Psoas muscle (tissue), 8 donors: ENCODE results near the gene LRRC4C. TPM values are rescaled to one million over a fixed set of nuclear protein-coding genes. Genes with fewer than 3 reads are reported as not detected.

Source experiments
- ATAC-seq, 4 donors: fragments of 200-7000 bp; cut with Tn5 transposase; one replicate each; pipeline ENCODE4 v1.9.1; 2020; ENCODE audit warnings: moderate library complexity in 3 of 4, mild to moderate bottlenecking in 2 of 4
- DNase-seq, 2 donors: peaks; one replicate each; pipeline ENCODE4 v3.0.0-alpha.2; 2020
- H3K27ac ChIP-seq: fragments of 200-600 bp; one replicate; pipeline ENCODE4 v1.8.0; 2022
- H3K27me3 ChIP-seq, 3 donors: fragments of 200-600 bp in 1 of 3; one replicate each; pipeline versions ENCODE4 v1.6.1 to v1.8.0; 2013 to 2022; ENCODE audit warnings: low read length in 2 of 3, mild to moderate bottlenecking in 2 of 3, moderate library complexity in 1 of 3; ENCODE audit not compliant: insufficient read depth in 3 of 3
- H3K36me3 ChIP-seq, 2 donors: fragments of 200-600 bp in 1 of 2; one replicate each; pipeline versions ENCODE4 v1.6.1 to v1.8.0; 2013 to 2022; ENCODE audit warnings: low read depth in 1 of 2, mild to moderate bottlenecking in 1 of 2, moderate library complexity in 1 of 2; ENCODE audit not compliant: insufficient read depth in 1 of 2
- H3K4me1 ChIP-seq: fragments of 200-600 bp; one replicate; pipeline ENCODE4 v1.8.0; 2022
- H3K4me3 ChIP-seq: fragments of 200-600 bp; one replicate; pipeline ENCODE4 v1.8.0; 2022; ENCODE audit warnings: mild to moderate bottlenecking
- H3K9me3 ChIP-seq: fragments of 200-600 bp; one replicate; pipeline ENCODE4 v1.8.0; 2022
- WGBS, 3 donors: extraction: QIAGEN DNeasy Blood & Tissue Kit; methylation state at CpG; one replicate each; pipeline versions ENCODE4 v1.1.6 to v1.1.7; 2013; 5-methylcytosine and 5-hydroxymethylcytosine counted together
- intact Hi-C, 2 donors: fragments of 100-400 bp; cut with DNase I; formaldehyde crosslinking; loops; one replicate each; pipeline versions ENCODE4 v1.11.0 to v1.14.2; 2022
- polyA plus RNA-seq, 3 donors: library from polyadenylated mRNA; stranded (reverse); fragments of 200-250 nt; gene quantifications; one replicate each; pipeline ENCODE4 v1.2.3, GENCODE V29; 2013
- total RNA-seq, 4 donors: library from RNA; stranded (reverse); fragmentation: NEBNext Ultra II Directional in 2 of 4; extraction: Animal tissue kit (Norgen Biotek cat#: 25700) in 2 of 4; gene quantifications; one replicate each; pipeline versions ENCODE4 v1.2.1 to v1.2.4, GENCODE V29; 2021 to 2023
- TF ChIP-seq, protein P1 (sequence below): fragments of 200-600 bp; IDR thresholded peaks from one replicate; pipeline ENCODE4 v1.8.0; 2022; ENCODE audit warnings: antibody characterized with exemption
- donor health status: healthy with polysubstance abuse.
- donor health status: DM: no; HTN: no; CAD: no; lungs with moderate emphysema.
- donor health status: Bipolar disorder and iron deficiency.
- donor health status: healthy.
- donor health status: DM: yes; HTN: yes; CAD: no.
- donor health status: DM: no; HTN: no; CAD: no.
- donor health status: DM: no; HTN: no; CAD: no.
- donor health status: DM: yes; HTN: yes; CAD: no.

Gene LRRC4C
- total and polyA plus RNA-seq, 7 donors: 0.04 to 0.34 (median 0.12) TPM; not detected in 1

DNA sequence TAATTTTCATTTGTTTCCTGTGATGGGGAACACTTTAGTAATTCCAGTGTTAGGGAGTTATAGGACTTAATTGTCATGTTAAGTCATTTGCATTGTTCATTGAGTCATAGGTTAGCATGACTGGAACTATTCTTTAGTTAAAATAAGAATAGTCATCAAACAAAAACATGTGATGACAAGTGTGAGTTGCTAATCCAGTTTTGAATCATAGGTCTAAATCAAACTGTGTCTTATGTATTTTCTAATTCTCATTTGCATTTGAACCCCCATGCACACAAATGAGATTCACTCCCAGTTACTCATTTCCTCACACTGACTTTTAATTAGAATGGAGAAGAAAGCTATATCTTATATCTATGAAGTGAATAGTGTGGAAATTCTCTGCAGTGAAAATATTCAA, 405.6 kb downstream of the LRRC4C start:
- TF ChIP-seq, protein P1, sequence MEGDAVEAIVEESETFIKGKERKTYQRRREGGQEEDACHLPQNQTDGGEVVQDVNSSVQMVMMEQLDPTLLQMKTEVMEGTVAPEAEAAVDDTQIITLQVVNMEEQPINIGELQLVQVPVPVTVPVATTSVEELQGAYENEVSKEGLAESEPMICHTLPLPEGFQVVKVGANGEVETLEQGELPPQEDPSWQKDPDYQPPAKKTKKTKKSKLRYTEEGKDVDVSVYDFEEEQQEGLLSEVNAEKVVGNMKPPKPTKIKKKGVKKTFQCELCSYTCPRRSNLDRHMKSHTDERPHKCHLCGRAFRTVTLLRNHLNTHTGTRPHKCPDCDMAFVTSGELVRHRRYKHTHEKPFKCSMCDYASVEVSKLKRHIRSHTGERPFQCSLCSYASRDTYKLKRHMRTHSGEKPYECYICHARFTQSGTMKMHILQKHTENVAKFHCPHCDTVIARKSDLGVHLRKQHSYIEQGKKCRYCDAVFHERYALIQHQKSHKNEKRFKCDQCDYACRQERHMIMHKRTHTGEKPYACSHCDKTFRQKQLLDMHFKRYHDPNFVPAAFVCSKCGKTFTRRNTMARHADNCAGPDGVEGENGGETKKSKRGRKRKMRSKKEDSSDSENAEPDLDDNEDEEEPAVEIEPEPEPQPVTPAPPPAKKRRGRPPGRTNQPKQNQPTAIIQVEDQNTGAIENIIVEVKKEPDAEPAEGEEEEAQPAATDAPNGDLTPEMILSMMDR: no peak
- ATAC-seq: no peak
- Histone ChIP-seq H3K4me3 (no peak overlapping the region), H3K27ac (no peak overlapping the region), H3K9me3 (no peaks in the 10 kb centered on the region), H3K36me3 (no peaks in the 10 kb centered on the region), H3K27me3 (no peaks in the 10 kb centered on the region), H3K4me1 (no peaks in the 10 kb centered on the region)
- DNase-seq: no peak
- intact Hi-C loops: no loop called here

DNA sequence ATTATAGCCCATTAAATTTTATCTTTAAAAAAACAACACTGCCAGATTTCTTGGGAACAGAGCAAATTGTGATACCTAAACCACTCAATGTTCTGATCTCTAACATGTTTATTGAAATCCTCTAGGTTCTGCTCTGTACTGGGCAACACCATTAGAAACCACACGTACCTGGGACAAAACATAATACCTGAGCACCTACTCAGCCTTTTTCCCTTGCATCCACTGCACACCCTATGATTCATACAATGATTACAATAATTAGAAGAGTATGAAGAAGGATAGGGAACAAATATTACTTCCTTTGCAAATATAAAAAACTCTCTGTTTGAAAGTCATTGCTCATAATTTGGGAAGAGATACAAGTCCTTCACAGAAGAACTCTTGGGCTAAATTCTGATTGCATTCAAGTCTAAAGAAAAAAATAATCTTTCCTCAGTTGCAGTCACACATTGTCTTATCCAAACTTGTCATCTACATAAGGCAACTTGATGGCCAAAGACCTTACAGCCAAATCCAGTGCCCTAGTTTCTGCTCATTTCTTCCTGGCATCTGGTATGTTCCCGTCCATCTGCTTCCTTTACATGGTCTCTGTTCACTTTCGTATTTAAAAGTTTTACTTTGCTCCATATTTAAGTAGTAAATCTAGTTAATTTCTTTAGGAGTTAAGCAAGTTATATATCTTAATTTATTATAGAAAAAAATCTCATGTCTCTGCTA, 407.4 kb downstream of the LRRC4C start:
- Histone ChIP-seq H3K4me3 (no peak overlapping the region), H3K9me3 (no peaks in the 10 kb centered on the region), H3K36me3 (no peaks in the 10 kb centered on the region), H3K27me3 (no peaks in the 10 kb centered on the region), H3K4me1 (no peaks in the 10 kb centered on the region), H3K27ac (no peak overlapping the region)
- no peak for ATAC-seq
- intact Hi-C loops: no loop called here
- TF ChIP-seq, protein P1: no peak
- WGBS, 3 donors: 65 to 78% (median 74%) methylated on average over 3 of the region's 3 CpGs
- DNase-seq: no peak

DNA sequence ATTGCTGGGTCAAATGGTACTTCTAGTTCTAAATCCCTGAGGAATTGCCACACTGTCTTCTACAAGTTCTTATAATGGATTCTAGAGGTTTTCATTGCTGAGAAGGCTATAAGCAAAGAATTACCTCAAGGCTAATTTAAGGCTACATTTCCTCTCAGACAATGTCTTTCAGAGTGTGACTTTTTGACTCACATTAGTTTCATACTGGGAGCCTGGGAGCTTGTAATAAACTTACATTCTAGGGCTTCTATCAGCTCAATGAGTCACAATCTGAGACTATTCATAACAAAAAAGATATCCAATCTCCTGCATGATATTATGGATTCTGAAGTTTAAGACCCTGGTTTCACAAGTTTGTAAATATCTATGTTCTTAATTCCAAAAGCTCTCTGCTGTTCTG, 408.7 kb downstream of the LRRC4C start:
- Histone ChIP-seq H3K4me3 (no peak overlapping the region), H3K4me1 (no peaks in the 10 kb centered on the region), H3K27me3 (no peaks in the 10 kb centered on the region), H3K9me3 (no peaks in the 10 kb centered on the region), H3K36me3 (no peaks in the 10 kb centered on the region), H3K27ac (no peak overlapping the region)
- intact Hi-C loops: no loop called here
- ATAC-seq (no peak), DNase-seq (no peak)
- TF ChIP-seq, protein P1: no peak

DNA sequence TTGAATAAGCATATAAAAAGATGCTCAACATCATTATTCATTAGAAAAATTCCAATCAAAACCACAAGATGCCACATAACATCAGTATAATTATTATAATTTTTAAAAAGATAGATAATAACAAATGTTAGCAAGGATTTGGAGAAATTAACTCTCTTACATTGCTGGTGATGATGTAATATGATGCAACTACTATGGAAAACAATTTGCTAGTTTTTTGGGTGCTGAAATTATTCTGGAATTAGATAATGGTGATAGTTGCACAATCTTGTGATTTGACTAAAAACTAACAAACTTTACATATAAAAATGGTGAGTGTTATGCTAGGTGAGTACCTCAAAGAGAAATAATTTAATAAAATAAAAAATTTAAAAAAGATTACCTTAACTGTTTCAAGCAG, 412.2 kb downstream of the LRRC4C start:
- H3K27ac ChIP-seq: no peak overlapping the region
- H3K4me1 ChIP-seq: no peaks in the 10 kb centered on the region
- intact Hi-C loops: no loop called here
- TF ChIP-seq, protein P1: no peak
- DNase-seq (no peak), ATAC-seq (no peak)
- H3K27me3 ChIP-seq: no peaks in the 10 kb centered on the region
- H3K4me3 ChIP-seq: no peak overlapping the region
- H3K9me3 ChIP-seq: no peaks in the 10 kb centered on the region
- no peaks in the 10 kb centered on the region for H3K36me3 ChIP-seq

DNA sequence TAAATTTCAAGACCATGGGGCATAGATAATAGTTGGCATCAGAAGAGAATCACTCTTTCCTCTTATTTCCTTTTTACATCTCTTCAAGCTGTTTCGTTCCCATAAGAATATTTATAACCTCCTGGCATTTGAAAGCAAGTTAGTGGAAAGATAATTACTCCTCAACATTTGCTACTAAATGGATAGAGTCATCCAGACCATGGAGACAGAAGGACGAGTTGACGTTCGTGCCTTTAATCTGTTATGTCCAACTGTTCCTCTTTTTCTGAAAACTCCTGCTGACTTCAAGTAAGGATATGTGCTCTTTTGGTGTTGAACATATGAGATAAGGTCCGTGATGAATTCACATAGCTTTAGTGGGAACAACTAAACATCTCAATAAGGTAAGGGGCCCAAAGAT, 414.2 kb downstream of the LRRC4C start:
- TF ChIP-seq, protein P1: no peak
- DNase-seq (no peak), ATAC-seq (no peak)
- 76 to 82% (median 80%) methylated on average over 5 of the region's 5 CpGs for WGBS, 3 donors
- no peaks in the 10 kb centered on the region for H3K36me3 ChIP-seq
- H3K4me3 ChIP-seq: no peak overlapping the region
- no peaks in the 10 kb centered on the region for H3K27me3 ChIP-seq
- no peaks in the 10 kb centered on the region for H3K9me3 ChIP-seq
- no peaks in the 10 kb centered on the region for H3K4me1 ChIP-seq
- H3K27ac ChIP-seq: no peak overlapping the region
- intact Hi-C loops: no loop called here
